ENCODE data around the gene SLC35F3.
"Not testable (repeated sequence)": the region's sequence is repeated elsewhere in the genome, so short reads cannot be mapped to it uniquely, and the experiment has no call there.

SLC35F3 gene

GRCh38 chr1:234330843-234331215 is 426.4 kb downstream of the SLC35F3 start:
- DNase-seq: no peak

GRCh38 chr1:234331507-234331906 is 427.0 kb downstream of the SLC35F3 start:
- no peak for DNase-seq

- no peak for DNase-seq
These were observed 431.9 kb downstream of the SLC35F3 start for GRCh38 chr1:234336359-234336758.

- no peak for DNase-seq
These were observed 432.8 kb downstream of the SLC35F3 start for GRCh38 chr1:234337233-234337632.

GRCh38 chr1:234340528-234340927 is 436.1 kb downstream of the SLC35F3 start:
- no peak for DNase-seq

GRCh38 chr1:234342774-234343173 is 438.3 kb downstream of the SLC35F3 start:
- DNase-seq: no peak

- no peak for DNase-seq
These were observed 440.8 kb downstream of the SLC35F3 start for GRCh38 chr1:234345237-234345636.

- no peak for DNase-seq
These were observed 444.5 kb downstream of the SLC35F3 start for GRCh38 chr1:234348964-234349363.

- no peak for DNase-seq
These were observed 451.5 kb downstream of the SLC35F3 start for GRCh38 chr1:234355782-234356510.

- DNase-seq: not testable (repeated sequence)
These were observed 452.3 kb downstream of the SLC35F3 start for GRCh38 chr1:234356615-234357269.

GRCh38 chr1:234357831-234358230 is 453.4 kb downstream of the SLC35F3 start:
- no peak for DNase-seq

GRCh38 chr1:234361102-234361603 is 456.7 kb downstream of the SLC35F3 start:
- DNase-seq: no peak

GRCh38 chr1:234362558-234362957 is 458.1 kb downstream of the SLC35F3 start:
- DNase-seq: no peak

- no peak for DNase-seq
These were observed 464.0 kb downstream of the SLC35F3 start for GRCh38 chr1:234368320-234369032.

GRCh38 chr1:234369033-234369430 is 464.6 kb downstream of the SLC35F3 start:
- no peak for DNase-seq

- no peak for DNase-seq
These were observed 465.3 kb downstream of the SLC35F3 start for GRCh38 chr1:234369784-234370183.

GRCh38 chr1:234371414-234371813 is 466.9 kb downstream of the SLC35F3 start:
- no peak for DNase-seq

- no peak for DNase-seq
These were observed 467.7 kb downstream of the SLC35F3 start for GRCh38 chr1:234372011-234372757.

- peak; percentile 93 for DNase-seq
These were observed 468.8 kb downstream of the SLC35F3 start, which contains the start of gene COA6 for GRCh38 chr1:234373064-234373958. Gene COA6 (plus strand): TSS chr1:234373456. CDS start chr1:234373467, 11 bp downstream.

GRCh38 chr1:234373959-234374254 is 469.4 kb downstream of the SLC35F3 start:
- no peak for DNase-seq

All from midbrain (tissue), 1 donor.